Ecto neural progenitor cell (in vitro differentiated cells): Measurements from ENCODE around the gene ADCY4.
A peak's percentile ranks its signal among the peaks of the same experiment; 100 is the strongest.

ENCODE experiments used
- DNase-seq: peaks from one replicate; pipeline ENCODE4 v3.0.0-alpha.2; 2018; ENCODE audit warnings: low spot score

The ADCY4 gene

GRCh38 chr14:24272467-24272866 lies 62.4 kb downstream of the ADCY4 start:
- DNase-seq = no peak

DNA sequence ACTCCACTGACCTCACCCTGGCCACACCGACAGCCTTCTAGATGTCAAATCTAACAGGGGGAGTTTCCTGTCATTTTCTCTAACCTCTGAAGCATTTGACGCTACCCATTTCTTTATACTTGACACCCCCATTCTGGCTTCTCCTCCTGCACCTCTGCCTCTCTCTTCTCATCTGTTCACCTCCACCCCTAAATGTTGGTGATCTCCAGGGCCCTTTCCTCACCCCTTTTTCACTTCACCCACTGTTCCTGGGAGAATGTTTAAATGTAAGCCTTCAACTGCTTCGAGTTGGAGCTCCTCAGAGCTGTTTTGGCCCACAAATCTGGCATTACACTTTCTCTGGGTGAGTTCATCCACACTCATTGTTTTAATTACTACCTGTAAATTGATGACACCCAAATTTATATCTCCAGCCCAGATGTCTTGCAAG lies 63.0 kb downstream of the ADCY4 start:
- no peak for DNase-seq

DNA sequence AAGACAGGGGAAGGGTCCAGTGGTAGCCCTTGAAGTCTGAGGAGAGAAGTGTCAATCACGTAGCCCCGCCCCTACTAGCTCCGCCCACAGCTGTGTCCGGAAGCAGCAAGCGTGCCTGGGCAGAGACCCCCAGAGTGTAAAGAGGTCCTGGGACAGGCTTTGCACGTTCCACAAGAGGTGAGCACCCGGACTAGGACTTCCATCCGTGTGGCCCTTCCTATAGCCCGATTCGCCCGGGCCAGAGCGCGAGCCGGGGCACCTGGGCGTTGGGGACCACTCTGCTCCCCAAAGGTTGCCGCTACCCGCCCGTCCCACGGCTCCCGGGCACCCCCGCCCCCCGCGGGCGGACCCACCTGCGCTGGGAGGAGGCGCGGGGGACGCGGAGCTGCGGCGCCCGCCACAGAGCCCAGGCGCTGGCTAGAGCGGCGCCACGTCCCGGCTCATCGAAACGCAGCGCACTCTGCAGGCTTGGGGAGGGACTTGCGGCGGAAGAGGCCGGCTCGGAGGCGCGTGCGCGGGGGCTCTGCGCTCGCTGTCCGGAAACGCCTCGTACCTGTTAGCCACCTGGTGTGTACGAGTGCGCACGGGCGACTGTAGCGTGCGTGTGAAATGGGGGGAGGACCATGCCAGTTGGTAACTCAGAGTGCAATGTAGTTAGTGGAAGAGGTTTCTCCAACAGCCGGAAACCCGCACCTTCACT lies 63.6 kb downstream of the ADCY4 start, which contains the start of gene RABGGTA:
TSS of gene RABGGTA (minus strand) at position 464 of the 700 bp plus-strand sequence. CDS start 482 bp downstream, outside the sequence.
- peak; percentile 91 for DNase-seq

DNA sequence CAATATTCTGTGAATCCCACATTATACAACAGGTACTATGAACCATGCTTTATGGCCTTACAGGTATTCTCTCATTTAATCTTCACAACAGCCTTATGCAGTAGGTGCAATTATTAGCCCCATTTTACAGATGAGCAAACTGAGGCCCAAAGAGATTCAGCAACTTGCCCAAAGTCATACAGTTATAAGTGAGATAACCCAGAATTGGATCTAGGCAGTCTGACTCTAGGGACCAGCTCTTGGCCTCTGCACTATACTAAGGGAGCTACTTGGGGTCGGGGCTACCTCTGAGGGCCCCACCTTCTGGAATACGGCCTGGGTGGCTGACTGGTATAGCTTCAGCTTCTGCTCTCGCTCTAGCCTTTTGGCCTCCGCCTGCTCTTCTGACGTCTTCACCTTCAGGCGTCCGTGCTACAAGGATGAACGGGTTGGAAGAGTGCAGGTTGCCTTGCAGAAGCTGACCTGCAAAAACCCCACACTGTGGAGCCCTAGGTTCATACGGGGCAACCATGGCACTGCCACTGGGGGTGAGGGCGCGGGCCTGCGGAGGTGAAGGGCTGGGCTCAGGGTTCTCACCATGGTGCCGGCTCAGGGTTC lies 64.2 kb downstream of the ADCY4 start:
- DNase-seq = no peak

DNA sequence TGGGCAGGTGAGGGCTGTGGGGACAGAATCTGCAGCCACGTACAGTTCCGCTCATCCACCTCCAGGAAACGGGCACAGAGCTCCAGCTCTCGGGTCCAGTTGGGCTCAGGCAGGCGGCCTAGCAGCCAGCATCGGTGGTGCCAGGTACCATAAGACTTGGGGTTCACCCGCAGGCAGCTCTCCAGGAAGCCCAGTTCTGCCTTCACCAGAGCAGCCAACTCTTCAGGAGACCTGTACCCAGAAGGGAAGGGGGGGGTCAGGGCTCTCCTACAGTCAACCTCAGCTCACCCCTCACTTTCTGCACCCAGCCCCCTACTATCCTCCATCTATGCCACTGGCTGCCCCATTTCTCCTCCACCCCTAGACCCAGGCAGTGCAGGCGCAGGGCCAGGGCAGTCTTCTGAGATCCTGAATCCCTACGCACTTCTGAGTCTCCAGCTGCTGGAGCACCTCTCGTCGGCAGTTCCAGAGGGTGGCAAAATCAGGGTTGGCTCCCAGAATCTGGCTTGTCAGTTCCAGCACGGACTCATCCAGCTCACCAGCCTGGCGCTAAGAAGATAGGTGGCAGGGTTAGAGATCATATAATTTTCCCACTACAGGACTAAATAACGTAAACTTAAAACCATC lies 64.8 kb downstream of the ADCY4 start:
- no peak for DNase-seq

GRCh38 chr14:24269368-24269767 lies 65.5 kb downstream of the ADCY4 start:
- no peak for DNase-seq
